Measurements from ENCODE around the gene CPNE5. TPM values are rescaled to one million over a fixed set of nuclear protein-coding genes. Genes with fewer than 3 reads are reported as not detected.

CPNE5 gene
- polyA plus RNA-seq, 1 donor (not counting 4 experiments of a cell fraction or from before 2014, with no cell fraction given) = 0.05 TPM

DNA sequence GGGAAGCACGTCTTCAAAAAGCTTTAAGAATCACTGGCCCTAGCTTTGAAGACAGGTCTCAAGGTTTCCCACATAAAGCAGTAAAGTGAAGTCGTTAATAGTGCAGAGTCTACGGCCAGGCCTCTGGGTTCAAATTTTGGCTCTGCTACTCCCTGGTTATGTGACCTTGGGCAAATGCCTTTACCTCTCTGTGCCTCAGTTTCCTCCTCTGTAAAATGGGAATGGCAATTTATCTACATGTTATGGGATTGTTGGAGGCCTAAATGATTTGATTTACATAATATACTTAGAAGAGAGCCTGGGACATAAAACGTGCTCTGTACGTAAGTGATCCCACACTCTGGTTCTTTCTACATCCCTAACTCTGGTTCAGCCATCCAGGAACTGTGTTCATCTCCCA lies 32.1 kb downstream of the CPNE5 start:
- H3K9me3 ChIP-seq (ENCODE audit: control insufficient read depth, low read depth, low read length) = no peaks in the 10 kb centered on the region
- H2AFZ ChIP-seq (ENCODE audit: control insufficient read depth, low read length) = no peak overlapping the region
- H3K4me2 ChIP-seq (ENCODE audit: control insufficient read depth, extremely low read depth, insufficient read depth, low read depth, low read length) = no peak overlapping the region
- TF ChIP-seq, protein P1, sequence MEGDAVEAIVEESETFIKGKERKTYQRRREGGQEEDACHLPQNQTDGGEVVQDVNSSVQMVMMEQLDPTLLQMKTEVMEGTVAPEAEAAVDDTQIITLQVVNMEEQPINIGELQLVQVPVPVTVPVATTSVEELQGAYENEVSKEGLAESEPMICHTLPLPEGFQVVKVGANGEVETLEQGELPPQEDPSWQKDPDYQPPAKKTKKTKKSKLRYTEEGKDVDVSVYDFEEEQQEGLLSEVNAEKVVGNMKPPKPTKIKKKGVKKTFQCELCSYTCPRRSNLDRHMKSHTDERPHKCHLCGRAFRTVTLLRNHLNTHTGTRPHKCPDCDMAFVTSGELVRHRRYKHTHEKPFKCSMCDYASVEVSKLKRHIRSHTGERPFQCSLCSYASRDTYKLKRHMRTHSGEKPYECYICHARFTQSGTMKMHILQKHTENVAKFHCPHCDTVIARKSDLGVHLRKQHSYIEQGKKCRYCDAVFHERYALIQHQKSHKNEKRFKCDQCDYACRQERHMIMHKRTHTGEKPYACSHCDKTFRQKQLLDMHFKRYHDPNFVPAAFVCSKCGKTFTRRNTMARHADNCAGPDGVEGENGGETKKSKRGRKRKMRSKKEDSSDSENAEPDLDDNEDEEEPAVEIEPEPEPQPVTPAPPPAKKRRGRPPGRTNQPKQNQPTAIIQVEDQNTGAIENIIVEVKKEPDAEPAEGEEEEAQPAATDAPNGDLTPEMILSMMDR (optimal IDR thresholded peaks at IDR 0.05 in 1 of 3, IDR thresholded peaks at IDR 0.05 in 1 of 3, conservative IDR thresholded peaks at IDR 0.05 in 1 of 3; ENCODE audit: extremely low read depth in 1 of 3, insufficient read depth in 2 of 3, low read length in 3 of 3) = no peak
- no peak for TF ChIP-seq EZH2 (IDR thresholded peaks at IDR 0.05; ENCODE audit: low read length)
- no peaks in the 10 kb centered on the region for H3K9me1 ChIP-seq (ENCODE audit: control insufficient read depth, extremely low read depth, insufficient read depth, low read length)
- H3K4me1 ChIP-seq (ENCODE audit: control insufficient read depth, extremely low read depth, insufficient read depth, low read length) = no peaks in the 10 kb centered on the region
- no peak for FAIRE-seq
- peaks cover 23% of the 10 kb centered on the region for H3K27me3 ChIP-seq (ENCODE audit: control insufficient read depth, extremely low read depth, insufficient read depth, low read length)
- no peaks in the 10 kb centered on the region for H3K79me2 ChIP-seq (ENCODE audit: control insufficient read depth, insufficient read depth, low read length)
- no peaks in the 10 kb centered on the region for H3K36me3 ChIP-seq (ENCODE audit: control insufficient read depth in 2 of 2, extremely low read depth in 1 of 2, insufficient read depth in 2 of 2, low read length in 2 of 2)
- dilution Hi-C loops (cut with MboI; ENCODE audit: extremely low pct_ligation_motif_present, low sequenced_read_pairs) = no loop called here
- DNase-seq (ENCODE audit: low read depth, low spot score) = no peak
- H3K27ac ChIP-seq (ENCODE audit: control insufficient read depth, insufficient read depth, low read length) = no peak overlapping the region
- no peaks in the 10 kb centered on the region for H4K20me1 ChIP-seq (ENCODE audit: control insufficient read depth, extremely low read depth, insufficient read depth, low read length)
- no peak overlapping the region for H3K9ac ChIP-seq (ENCODE audit: control insufficient read depth, extremely low read depth, insufficient read depth, low read length)
- no peak overlapping the region for H3K4me3 ChIP-seq (ENCODE audit: control insufficient read depth in 2 of 3, extremely low read depth in 1 of 3, insufficient read depth in 2 of 3, low read depth in 1 of 3, low read length in 3 of 3)

DNA sequence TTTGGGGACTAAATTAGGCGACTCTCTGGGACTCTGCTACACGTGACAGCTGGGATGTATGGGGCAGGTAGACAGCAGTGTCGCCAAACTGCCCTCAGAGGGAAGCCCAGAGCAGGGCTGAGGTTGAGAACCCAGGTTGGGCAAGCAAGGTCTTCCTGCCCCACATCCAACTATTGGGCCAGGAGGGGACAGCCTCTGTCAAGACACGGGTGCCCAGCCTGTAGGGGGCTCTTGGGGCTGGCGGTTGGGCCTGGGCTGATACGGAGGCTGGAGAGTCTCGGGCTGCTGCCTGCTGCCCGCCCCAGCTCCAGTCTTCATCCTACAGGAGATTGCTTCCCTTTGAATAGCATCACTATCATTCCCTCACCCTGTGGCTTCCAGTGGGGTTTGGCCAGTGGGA lies 33.3 kb downstream of the CPNE5 start:
- H3K27ac ChIP-seq (ENCODE audit: control insufficient read depth, insufficient read depth, low read length) = no peak overlapping the region
- H3K4me2 ChIP-seq (ENCODE audit: control insufficient read depth, extremely low read depth, insufficient read depth, low read depth, low read length) = no peak overlapping the region
- peaks cover 23% of the 10 kb centered on the region for H3K27me3 ChIP-seq (ENCODE audit: control insufficient read depth, extremely low read depth, insufficient read depth, low read length)
- H2AFZ ChIP-seq (ENCODE audit: control insufficient read depth, low read length) = no peak overlapping the region
- H3K4me1 ChIP-seq (ENCODE audit: control insufficient read depth, extremely low read depth, insufficient read depth, low read length) = no peaks in the 10 kb centered on the region
- H3K36me3 ChIP-seq (ENCODE audit: control insufficient read depth in 2 of 2, extremely low read depth in 1 of 2, insufficient read depth in 2 of 2, low read length in 2 of 2) = no peaks in the 10 kb centered on the region
- H4K20me1 ChIP-seq (ENCODE audit: control insufficient read depth, extremely low read depth, insufficient read depth, low read length) = no peaks in the 10 kb centered on the region
- no peaks in the 10 kb centered on the region for H3K9me3 ChIP-seq (ENCODE audit: control insufficient read depth, low read depth, low read length)
- no peak for FAIRE-seq
- H3K9me1 ChIP-seq (ENCODE audit: control insufficient read depth, extremely low read depth, insufficient read depth, low read length) = no peaks in the 10 kb centered on the region
- TF ChIP-seq, protein P1 (optimal IDR thresholded peaks at IDR 0.05 in 1 of 3, IDR thresholded peaks at IDR 0.05 in 1 of 3, conservative IDR thresholded peaks at IDR 0.05 in 1 of 3; ENCODE audit: extremely low read depth in 1 of 3, insufficient read depth in 2 of 3, low read length in 3 of 3) = no peak
- TF ChIP-seq EZH2 (IDR thresholded peaks at IDR 0.05; ENCODE audit: low read length) = no peak
- dilution Hi-C loops (cut with MboI; ENCODE audit: extremely low pct_ligation_motif_present, low sequenced_read_pairs) = no loop called here
- H3K9ac ChIP-seq (ENCODE audit: control insufficient read depth, extremely low read depth, insufficient read depth, low read length) = no peak overlapping the region
- H3K4me3 ChIP-seq (ENCODE audit: control insufficient read depth in 2 of 3, extremely low read depth in 1 of 3, insufficient read depth in 2 of 3, low read depth in 1 of 3, low read length in 3 of 3) = no peak overlapping the region
- DNase-seq (ENCODE audit: low read depth, low spot score) = no peak
- H3K79me2 ChIP-seq (ENCODE audit: control insufficient read depth, insufficient read depth, low read length) = no peaks in the 10 kb centered on the region

All from keratinocyte (primary cell).